ENCODE measurements around the gene TMEM132C. TPM values are rescaled to one million over a fixed set of nuclear protein-coding genes. Genes with fewer than 3 reads are reported as not detected.

The TMEM132C gene
- total and polyA plus RNA-seq, 2 of the 13 experiments (the other 11 are each of a cell fraction or from before 2014, with no cell fraction given) = not detected

DNA sequence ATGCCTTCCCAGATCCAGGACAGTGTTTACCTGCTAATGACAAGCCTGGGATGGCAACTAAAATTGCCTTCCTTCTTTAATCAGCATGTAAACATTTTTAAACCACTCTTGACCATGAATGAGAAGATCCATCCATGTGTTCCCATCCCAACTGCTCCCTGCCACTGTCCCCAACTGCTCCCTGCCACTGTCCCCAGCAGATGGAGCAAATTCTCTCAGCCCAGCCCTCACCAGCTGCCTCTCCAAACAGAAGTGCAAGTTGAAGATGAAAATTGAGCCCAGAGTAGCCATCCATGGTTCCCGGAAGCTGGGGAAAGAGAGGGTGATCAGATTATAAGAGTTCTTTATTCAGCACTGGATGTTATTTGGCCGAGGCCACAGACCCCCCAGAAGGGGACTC, 423.7 kb downstream of the TMEM132C start:
- POLR2A ChIA-PET = no interaction called here
- 0% methylated on average over 2 of the region's 2 CpGs for WGBS (ENCODE audit: low lambda C conversion rate)
- FAIRE-seq = no peak
- Histone ChIP-seq H3K4me3 (replicated peaks in 1 of 3; ENCODE audit: insufficient read depth in 1 of 3, low read depth in 2 of 3, low read length in 3 of 3) (no peak overlapping the region), H4K20me1 (ENCODE audit: insufficient read depth, low read length) (no peaks in the 10 kb centered on the region), H3K79me2 (ENCODE audit: insufficient read depth, low read length) (no peaks in the 10 kb centered on the region), H3K4me2 (ENCODE audit: low read depth, low read length) (no peak overlapping the region), H3K9ac (ENCODE audit: insufficient read depth, low read depth, low read length) (no peak overlapping the region), H3K9me3 (ENCODE audit: low read length) (no peaks in the 10 kb centered on the region), H2AFZ (ENCODE audit: low read length) (no peak overlapping the region), H3K27ac (ENCODE audit: extremely low read length, insufficient read depth, low read length) (no peak overlapping the region), H3K36me3 (replicated peaks in 1 of 2; ENCODE audit: control insufficient read depth in 1 of 2, insufficient read depth in 2 of 2, low read length in 2 of 2) (no peaks in the 10 kb centered on the region), H3K4me1 (ENCODE audit: insufficient read depth, low read length) (no peaks in the 10 kb centered on the region), H3K27me3 (ENCODE audit: control insufficient read depth in 1 of 2, insufficient read depth in 2 of 2, low read length in 2 of 2) (no peaks in the 10 kb centered on the region)
- TF ChIP-seq CREB1 (IDR thresholded peaks at IDR 0.05) (no peak), CREB1 (CRISPR knock-in tag; IDR thresholded peaks at IDR 0.05) (no peak), SMAD3 (CRISPR knock-in tag; IDR thresholded peaks at IDR 0.05) (no peak), THAP11 (CRISPR knock-in tag; IDR thresholded peaks at IDR 0.05) (no peak), BRD4 (CRISPR knock-in tag; IDR thresholded peaks at IDR 0.05) (no peak), HOXD1 (CRISPR knock-in tag; IDR thresholded peaks at IDR 0.05) (no peak), RELA (CRISPR knock-in tag; IDR thresholded peaks at IDR 0.05) (no peak), ATM (IDR thresholded peaks at IDR 0.05; ENCODE audit: borderline replicate concordance) (no peak), MIER2 (CRISPR knock-in tag; IDR thresholded peaks at IDR 0.05) (no peak), SRF (IDR thresholded peaks at IDR 0.05; ENCODE audit: low read depth, low read length) (no peak), ZNF644 (CRISPR knock-in tag; IDR thresholded peaks at IDR 0.05; ENCODE audit: low read depth) (no peak), CCAR2 (optimal IDR thresholded peaks at IDR 0.05; ENCODE audit: low read depth, low read length) (no peak), ZFP62 (CRISPR knock-in tag; IDR thresholded peaks at IDR 0.05) (no peak)
- TF ChIP-seq, protein P1, sequence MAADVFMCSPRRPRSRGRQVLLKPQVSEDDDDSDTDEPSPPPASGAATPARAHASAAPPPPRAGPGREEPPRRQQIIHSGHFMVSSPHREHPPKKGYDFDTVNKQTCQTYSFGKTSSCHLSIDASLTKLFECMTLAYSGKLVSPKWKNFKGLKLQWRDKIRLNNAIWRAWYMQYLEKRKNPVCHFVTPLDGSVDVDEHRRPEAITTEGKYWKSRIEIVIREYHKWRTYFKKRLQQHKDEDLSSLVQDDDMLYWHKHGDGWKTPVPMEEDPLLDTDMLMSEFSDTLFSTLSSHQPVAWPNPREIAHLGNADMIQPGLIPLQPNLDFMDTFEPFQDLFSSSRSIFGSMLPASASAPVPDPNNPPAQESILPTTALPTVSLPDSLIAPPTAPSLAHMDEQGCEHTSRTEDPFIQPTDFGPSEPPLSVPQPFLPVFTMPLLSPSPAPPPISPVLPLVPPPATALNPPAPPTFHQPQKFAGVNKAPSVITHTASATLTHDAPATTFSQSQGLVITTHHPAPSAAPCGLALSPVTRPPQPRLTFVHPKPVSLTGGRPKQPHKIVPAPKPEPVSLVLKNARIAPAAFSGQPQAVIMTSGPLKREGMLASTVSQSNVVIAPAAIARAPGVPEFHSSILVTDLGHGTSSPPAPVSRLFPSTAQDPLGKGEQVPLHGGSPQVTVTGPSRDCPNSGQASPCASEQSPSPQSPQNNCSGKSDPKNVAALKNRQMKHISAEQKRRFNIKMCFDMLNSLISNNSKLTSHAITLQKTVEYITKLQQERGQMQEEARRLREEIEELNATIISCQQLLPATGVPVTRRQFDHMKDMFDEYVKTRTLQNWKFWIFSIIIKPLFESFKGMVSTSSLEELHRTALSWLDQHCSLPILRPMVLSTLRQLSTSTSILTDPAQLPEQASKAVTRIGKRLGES (CRISPR knock-in tag; IDR thresholded peaks at IDR 0.05; ENCODE audit: borderline replicate concordance) = no peak
- TF ChIP-seq, protein P2, sequence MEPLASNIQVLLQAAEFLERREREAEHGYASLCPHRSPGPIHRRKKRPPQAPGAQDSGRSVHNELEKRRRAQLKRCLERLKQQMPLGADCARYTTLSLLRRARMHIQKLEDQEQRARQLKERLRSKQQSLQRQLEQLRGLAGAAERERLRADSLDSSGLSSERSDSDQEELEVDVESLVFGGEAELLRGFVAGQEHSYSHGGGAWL (CRISPR knock-in tag; IDR thresholded peaks at IDR 0.05) = no peak
- TF ChIP-seq, protein P3, sequence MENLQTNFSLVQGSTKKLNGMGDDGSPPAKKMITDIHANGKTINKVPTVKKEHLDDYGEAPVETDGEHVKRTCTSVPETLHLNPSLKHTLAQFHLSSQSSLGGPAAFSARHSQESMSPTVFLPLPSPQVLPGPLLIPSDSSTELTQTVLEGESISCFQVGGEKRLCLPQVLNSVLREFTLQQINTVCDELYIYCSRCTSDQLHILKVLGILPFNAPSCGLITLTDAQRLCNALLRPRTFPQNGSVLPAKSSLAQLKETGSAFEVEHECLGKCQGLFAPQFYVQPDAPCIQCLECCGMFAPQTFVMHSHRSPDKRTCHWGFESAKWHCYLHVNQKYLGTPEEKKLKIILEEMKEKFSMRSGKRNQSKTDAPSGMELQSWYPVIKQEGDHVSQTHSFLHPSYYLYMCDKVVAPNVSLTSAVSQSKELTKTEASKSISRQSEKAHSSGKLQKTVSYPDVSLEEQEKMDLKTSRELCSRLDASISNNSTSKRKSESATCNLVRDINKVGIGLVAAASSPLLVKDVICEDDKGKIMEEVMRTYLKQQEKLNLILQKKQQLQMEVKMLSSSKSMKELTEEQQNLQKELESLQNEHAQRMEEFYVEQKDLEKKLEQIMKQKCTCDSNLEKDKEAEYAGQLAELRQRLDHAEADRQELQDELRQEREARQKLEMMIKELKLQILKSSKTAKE (CRISPR knock-in tag; IDR thresholded peaks at IDR 0.05; ENCODE audit: borderline replicate concordance) = no peak
- no peak for ATAC-seq
- intact Hi-C loops (cut with micrococcal nuclease; ENCODE audit: unreplicated experiment) = no loop called here
- in situ Hi-C loops (cut with HindIII; ENCODE audit: extremely low pct_ligation_motif_present, low pct_unique_long_range_greater_than_20kb) = no loop called here
- CTCF ChIA-PET (ENCODE audit: low intra/inter-chr PET ratio, low total read pairs) = no interaction called here
- no TSS peak for BruUV-seq (replicated peaks)
- no peak for DNase-seq (ENCODE audit: low spot score)
